ENCODE measurements around the gene PLCB1. TPM values are rescaled to one million over a fixed set of nuclear protein-coding genes. Genes with fewer than 3 reads are reported as not detected.

PLCB1 gene
- total and polyA plus RNA-seq, 5 experiments from 2014 or later, result 1.4 to 3.8 (median 2.8) TPM

GRCh38 chr20:8504030-8504429 is 372.0 kb downstream of the PLCB1 start:
- ATAC-seq (no peak), DNase-seq (no peak)
- Mint-ChIP-seq H3K4me3 (no peak overlapping the region), H3K27ac (no peak overlapping the region), H3K36me3 (no peaks in the 10 kb centered on the region), H3K4me1 (peaks cover 0 to 6% (median 0%) of the 10 kb centered on the region in 4 donors), H3K27me3 (peaks cover 0 to 4% (median 0%) of the 10 kb centered on the region in 5 donors), H3K9me3 (no peaks in the 10 kb centered on the region)
- POLR2A ChIA-PET, result no interaction called here

GRCh38 chr20:8505476-8506200 is 373.6 kb downstream of the PLCB1 start:
- DNase-seq (no peak), ATAC-seq (no peak)
- peaks cover 0 to 2% (median 0%) of the 10 kb centered on the region in 9 donors for H3K9me3 Mint-ChIP-seq
- peaks cover 0 to 4% (median 0%) of the 10 kb centered on the region in 5 donors for H3K27me3 Mint-ChIP-seq
- H3K36me3 Mint-ChIP-seq, result no peaks in the 10 kb centered on the region
- H3K27ac Mint-ChIP-seq, result no peak overlapping the region
- H3K4me1 Mint-ChIP-seq, result peaks cover 0 to 6% (median 0%) of the 10 kb centered on the region in 4 donors
- POLR2A ChIA-PET, result no interaction called here
- H3K4me3 Mint-ChIP-seq, result no peak overlapping the region

- Mint-ChIP-seq H3K27ac (no peak overlapping the region), H3K9me3 (peaks cover 0 to 2% (median 0%) of the 10 kb centered on the region in 9 donors), H3K4me1 (peaks cover 0 to 6% (median 0%) of the 10 kb centered on the region in 4 donors), H3K36me3 (no peaks in the 10 kb centered on the region), H3K27me3 (peaks cover 0 to 4% (median 0%) of the 10 kb centered on the region in 5 donors), H3K4me3 (no peak overlapping the region)
- no peak for ATAC-seq
- POLR2A ChIA-PET, result no interaction called here
- DNase-seq, result no peak
Observed at GRCh38 chr20:8507231-8507630, 375.2 kb downstream of the PLCB1 start.

GRCh38 chr20:8509809-8510208 is 377.7 kb downstream of the PLCB1 start:
- no peak overlapping the region for H3K27ac Mint-ChIP-seq
- H3K27me3 Mint-ChIP-seq, result peaks cover 0 to 4% (median 0%) of the 10 kb centered on the region in 5 donors
- peaks cover 0 to 2% (median 0%) of the 10 kb centered on the region in 3 donors for H3K36me3 Mint-ChIP-seq
- no peak for ATAC-seq
- H3K9me3 Mint-ChIP-seq, result peaks cover 0 to 2% (median 0%) of the 10 kb centered on the region in 9 donors
- H3K4me3 Mint-ChIP-seq, result no peak overlapping the region
- no peak for DNase-seq
- peaks cover 0 to 6% (median 0%) of the 10 kb centered on the region in 4 donors for H3K4me1 Mint-ChIP-seq
- POLR2A ChIA-PET, result no interaction called here

DNA sequence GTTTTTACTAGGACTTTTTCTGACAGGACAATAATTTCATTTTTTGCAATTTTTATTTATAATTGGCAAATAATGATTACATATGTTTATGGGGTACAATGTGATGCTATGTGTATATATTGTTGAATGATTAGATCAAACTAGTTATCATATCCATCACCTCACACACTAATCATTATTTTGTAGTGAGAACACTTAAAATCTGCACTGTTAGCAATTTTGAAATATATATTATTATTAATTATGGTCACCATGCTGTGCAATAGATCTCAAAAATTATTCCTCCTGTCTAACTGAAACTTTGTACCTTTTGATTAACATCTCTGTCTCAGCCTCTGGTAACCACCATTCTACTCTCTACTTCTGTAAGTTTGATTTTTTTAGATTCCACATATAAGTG is 378.7 kb downstream of the PLCB1 start:
- Mint-ChIP-seq H3K9me3 (peaks cover 0 to 2% (median 0%) of the 10 kb centered on the region in 9 donors), H3K4me1 (peaks cover 0 to 2% (median 0%) of the 10 kb centered on the region in 4 donors), H3K27ac (no peak overlapping the region), H3K4me3 (no peak overlapping the region), H3K36me3 (peaks cover 0 to 2% (median 0%) of the 10 kb centered on the region in 3 donors), H3K27me3 (peaks cover 0 to 4% (median 0%) of the 10 kb centered on the region in 5 donors)
- DNase-seq (no peak), ATAC-seq (no peak)
- POLR2A ChIA-PET, result no interaction called here

- no peak overlapping the region for H3K27ac Mint-ChIP-seq
- H3K27me3 Mint-ChIP-seq, result peaks cover 0 to 4% (median 0%) of the 10 kb centered on the region in 5 donors
- no peak for ATAC-seq
- no peak overlapping the region for H3K4me3 Mint-ChIP-seq
- peaks cover 0 to 2% (median 0%) of the 10 kb centered on the region in 3 donors for H3K36me3 Mint-ChIP-seq
- H3K9me3 Mint-ChIP-seq, result peaks cover 0 to 5% (median 0%) of the 10 kb centered on the region in 9 donors
- POLR2A ChIA-PET, result no interaction called here
- DNase-seq, result no peak
- no peaks in the 10 kb centered on the region for H3K4me1 Mint-ChIP-seq
Observed at GRCh38 chr20:8512003-8512402, 379.9 kb downstream of the PLCB1 start.

DNA sequence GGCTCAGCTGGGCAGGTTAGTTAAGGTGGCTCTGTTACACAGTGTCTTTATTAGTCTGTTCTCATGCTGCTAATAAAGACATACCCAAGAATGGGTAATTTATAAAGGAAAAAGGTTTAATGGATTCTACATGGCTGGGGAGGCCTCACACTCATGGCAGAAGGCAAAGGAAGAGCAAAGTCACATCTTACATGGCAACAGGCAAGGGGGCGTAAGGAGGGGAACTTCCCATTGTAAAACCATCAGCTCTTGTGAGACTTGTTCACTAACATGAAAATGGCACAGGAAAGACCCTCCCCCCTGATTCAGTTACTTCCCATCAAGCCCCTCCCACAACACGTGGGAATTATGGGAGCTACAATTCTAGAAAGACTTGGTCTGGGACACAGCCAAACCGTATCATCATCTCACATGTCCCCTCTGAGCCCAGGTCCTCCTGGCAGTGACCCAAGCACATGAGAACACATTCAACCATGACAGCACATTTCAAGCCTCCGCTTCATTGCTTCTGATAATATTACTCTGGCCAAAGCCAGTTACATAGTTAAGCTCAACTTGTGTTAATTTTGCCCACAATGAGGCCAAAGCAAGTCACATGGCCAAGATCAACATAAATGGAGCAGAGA is 383.9 kb downstream of the PLCB1 start:
- POLR2A ChIA-PET, result no interaction called here
- H3K27me3 Mint-ChIP-seq, result peaks cover 0 to 1% (median 0%) of the 10 kb centered on the region in 5 donors
- peaks cover 0 to 5% (median 0%) of the 10 kb centered on the region in 9 donors for H3K9me3 Mint-ChIP-seq
- peaks cover 0 to 7% (median 0%) of the 10 kb centered on the region in 4 donors for H3K4me1 Mint-ChIP-seq
- H3K27ac Mint-ChIP-seq, result no peak overlapping the region
- ATAC-seq (no peak), DNase-seq (no peak)
- H3K36me3 Mint-ChIP-seq, result peaks cover 0 to 2% (median 0%) of the 10 kb centered on the region in 3 donors
- no peak overlapping the region for H3K4me3 Mint-ChIP-seq

DNA sequence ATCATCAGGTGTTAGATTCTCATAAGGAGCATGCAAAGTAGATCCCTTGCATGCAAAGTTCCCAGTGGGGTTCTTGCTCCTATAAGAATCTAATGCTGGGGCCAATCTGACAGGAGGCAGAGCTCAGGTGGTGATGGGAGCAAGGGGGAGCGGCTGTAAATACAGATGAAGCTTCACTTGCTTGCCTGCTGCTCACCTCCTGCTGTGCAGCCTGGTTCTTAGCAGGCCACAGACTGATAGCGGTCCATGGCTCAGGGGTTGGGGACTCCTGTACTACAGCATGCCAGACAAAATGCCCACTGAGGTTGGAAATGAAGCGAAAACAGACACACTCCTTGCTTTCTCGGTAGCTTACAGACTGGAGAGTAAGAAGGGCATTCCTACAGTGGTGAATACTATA is 386.8 kb downstream of the PLCB1 start:
- Mint-ChIP-seq H3K27me3 (no peaks in the 10 kb centered on the region), H3K4me3 (peak overlapping the region in 1 of 10 donors; percentile 2), H3K9me3 (peaks cover 0 to 5% (median 0%) of the 10 kb centered on the region in 9 donors), H3K36me3 (peaks cover 0 to 2% (median 0%) of the 10 kb centered on the region in 3 donors), H3K27ac (no peak overlapping the region), H3K4me1 (peaks cover 0 to 7% (median 0%) of the 10 kb centered on the region in 4 donors)
- no peak for DNase-seq
- POLR2A ChIA-PET, result no interaction called here
- no peak for ATAC-seq

- Mint-ChIP-seq H3K4me1 (peaks cover 0 to 7% (median 0%) of the 10 kb centered on the region in 4 donors), H3K4me3 (no peak overlapping the region), H3K9me3 (peaks cover 0 to 5% (median 0%) of the 10 kb centered on the region in 9 donors), H3K36me3 (no peaks in the 10 kb centered on the region), H3K27me3 (no peaks in the 10 kb centered on the region), H3K27ac (no peak overlapping the region)
- POLR2A ChIA-PET, result no interaction called here
- ATAC-seq (no peak), DNase-seq (no peak)
Observed at GRCh38 chr20:8519887-8520286, 387.8 kb downstream of the PLCB1 start.

- Mint-ChIP-seq H3K4me3 (no peak overlapping the region), H3K27ac (no peak overlapping the region), H3K36me3 (no peaks in the 10 kb centered on the region), H3K4me1 (peaks cover 0 to 7% (median 0%) of the 10 kb centered on the region in 4 donors), H3K9me3 (peaks cover 0 to under 1% (median 0%) of the 10 kb centered on the region in 9 donors), H3K27me3 (no peaks in the 10 kb centered on the region)
- POLR2A ChIA-PET, result no interaction called here
- ATAC-seq, result no peak
- DNase-seq, result no peak
Observed at GRCh38 chr20:8522168-8522567, 390.1 kb downstream of the PLCB1 start.

- H3K4me3 Mint-ChIP-seq, result no peak overlapping the region
- H3K27ac Mint-ChIP-seq, result no peak overlapping the region
Observed at GRCh38 chr20:8523684-8524083, 391.6 kb downstream of the PLCB1 start.

GRCh38 chr20:8524101-8525016 is 392.3 kb downstream of the PLCB1 start:
- ATAC-seq, result no peak
- H3K27me3 Mint-ChIP-seq, result no peaks in the 10 kb centered on the region

More at GRCh38 chr20:8523684-8524083, 391.6 kb downstream of the PLCB1 start:
- H3K36me3 Mint-ChIP-seq, result no peaks in the 10 kb centered on the region
- peaks cover 0 to 10% (median 0%) of the 10 kb centered on the region in 4 donors for H3K4me1 Mint-ChIP-seq
- no peaks in the 10 kb centered on the region for H3K27me3 Mint-ChIP-seq
- ATAC-seq (no peak), DNase-seq (no peak)
- H3K9me3 Mint-ChIP-seq, result no peaks in the 10 kb centered on the region
- POLR2A ChIA-PET, result no interaction called here

More at GRCh38 chr20:8524101-8525016, 392.3 kb downstream of the PLCB1 start:
- Mint-ChIP-seq H3K9me3 (no peaks in the 10 kb centered on the region), H3K27ac (no peak overlapping the region), H3K4me3 (no peak overlapping the region), H3K4me1 (peaks cover 0 to 4% (median 0%) of the 10 kb centered on the region in 4 donors), H3K36me3 (no peaks in the 10 kb centered on the region)
- POLR2A ChIA-PET, result no interaction called here
- DNase-seq, result no peak

Measured in naive thymus-derived CD8-positive, alpha-beta T cell (primary cell).